Measurements from ENCODE around the gene ROR1.

DNA sequence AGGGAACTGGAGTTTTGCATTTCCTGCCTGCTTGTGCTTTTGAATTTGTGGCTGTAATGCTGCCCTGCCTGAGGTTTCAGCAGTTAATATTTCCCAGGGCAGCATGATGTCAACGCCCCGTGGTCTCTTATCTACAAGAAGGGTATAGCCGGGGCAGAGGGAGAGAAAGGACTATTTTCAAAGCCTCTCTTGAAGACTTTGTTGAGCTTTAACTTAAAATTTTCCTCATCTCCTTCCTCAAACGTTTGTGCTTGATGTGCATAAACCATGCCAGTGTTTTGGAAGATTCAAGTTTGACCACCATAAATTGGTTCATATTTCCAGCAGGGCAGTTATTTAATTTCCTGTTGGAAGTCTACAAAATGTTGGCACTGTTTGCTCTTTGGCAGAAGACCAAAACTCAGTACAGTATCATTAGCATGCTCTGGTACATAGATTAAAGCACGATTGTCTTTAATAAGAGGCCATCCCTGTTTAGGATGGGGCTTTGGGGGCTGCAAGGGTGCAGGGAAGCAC, 43.4 kb downstream of the ROR1 start:
- TF ChIP-seq, protein P1, sequence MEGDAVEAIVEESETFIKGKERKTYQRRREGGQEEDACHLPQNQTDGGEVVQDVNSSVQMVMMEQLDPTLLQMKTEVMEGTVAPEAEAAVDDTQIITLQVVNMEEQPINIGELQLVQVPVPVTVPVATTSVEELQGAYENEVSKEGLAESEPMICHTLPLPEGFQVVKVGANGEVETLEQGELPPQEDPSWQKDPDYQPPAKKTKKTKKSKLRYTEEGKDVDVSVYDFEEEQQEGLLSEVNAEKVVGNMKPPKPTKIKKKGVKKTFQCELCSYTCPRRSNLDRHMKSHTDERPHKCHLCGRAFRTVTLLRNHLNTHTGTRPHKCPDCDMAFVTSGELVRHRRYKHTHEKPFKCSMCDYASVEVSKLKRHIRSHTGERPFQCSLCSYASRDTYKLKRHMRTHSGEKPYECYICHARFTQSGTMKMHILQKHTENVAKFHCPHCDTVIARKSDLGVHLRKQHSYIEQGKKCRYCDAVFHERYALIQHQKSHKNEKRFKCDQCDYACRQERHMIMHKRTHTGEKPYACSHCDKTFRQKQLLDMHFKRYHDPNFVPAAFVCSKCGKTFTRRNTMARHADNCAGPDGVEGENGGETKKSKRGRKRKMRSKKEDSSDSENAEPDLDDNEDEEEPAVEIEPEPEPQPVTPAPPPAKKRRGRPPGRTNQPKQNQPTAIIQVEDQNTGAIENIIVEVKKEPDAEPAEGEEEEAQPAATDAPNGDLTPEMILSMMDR (IDR thresholded peaks at IDR 0.05) = no peak
- no peak for TF ChIP-seq POLR2A (IDR thresholded peaks at IDR 0.05)

Measured in testis (tissue), 2 donors.